Measurements from ENCODE around the gene FANCC.

- TF ChIP-seq CTCF (IDR thresholded peaks at IDR 0.05) (no peak), POLR2A (IDR thresholded peaks at IDR 0.05) (no peak)
These were observed 235.5 kb downstream of the FANCC start for GRCh38 chr9:95081998-95082397.

Data from body of pancreas (tissue), 4 donors.